CD4-positive, alpha-beta T cell treated with Interleukin-12 subunit alpha and Interleukin-12 subunit beta, for 1 hour (primary cell): ENCODE data around the gene SFMBT2.

ENCODE experiments used
- DNase-seq: peaks from one replicate; pipeline ENCODE4 v3.0.0-alpha.2; 2020

SFMBT2 gene

DNA sequence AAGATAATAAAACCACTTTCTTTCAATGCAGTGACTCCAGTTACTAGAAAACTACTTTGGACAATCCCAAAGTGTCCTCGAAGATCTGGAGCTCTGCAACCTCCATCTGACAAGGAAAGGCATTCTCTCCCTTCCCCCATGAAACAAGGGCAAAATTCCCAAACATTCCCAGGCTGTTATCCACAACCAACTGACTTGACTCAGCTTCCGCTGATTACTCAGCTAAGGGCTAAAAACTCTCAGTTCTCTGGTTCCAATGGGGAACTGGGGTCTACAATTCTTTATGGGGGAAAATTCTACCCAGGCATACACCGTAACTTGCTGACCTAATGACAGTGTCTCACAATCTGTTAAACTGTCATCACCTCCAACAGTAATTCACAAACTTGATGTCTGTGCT lies 48.4 kb downstream of the SFMBT2 start:
- no peak for DNase-seq

- no peak for DNase-seq
Observed at GRCh38 chr10:7361316-7361715, 49.5 kb downstream of the SFMBT2 start.

GRCh38 chr10:7359954-7360353 lies 50.9 kb downstream of the SFMBT2 start:
- no peak for DNase-seq

DNA sequence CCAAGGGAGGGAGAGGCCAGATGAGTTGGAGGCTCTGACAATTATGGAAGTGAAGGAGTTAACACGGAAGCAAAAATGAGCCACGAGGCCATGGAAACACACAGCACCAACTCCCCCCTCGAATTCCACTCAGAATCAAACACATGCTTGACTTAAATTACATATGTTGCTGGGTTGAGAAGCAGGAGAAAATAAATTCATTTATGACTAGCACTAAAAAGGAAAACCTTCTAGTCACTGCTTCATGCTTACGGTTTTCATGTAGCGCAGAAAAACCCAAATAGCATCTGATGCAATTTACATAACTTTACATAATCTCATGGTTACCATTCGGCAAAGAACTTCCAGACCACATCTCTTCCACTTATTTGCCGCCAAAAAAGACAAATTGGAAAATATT lies 51.5 kb downstream of the SFMBT2 start:
- DNase-seq: no peak

GRCh38 chr10:7357193-7357592 lies 53.6 kb downstream of the SFMBT2 start:
- no peak for DNase-seq

DNA sequence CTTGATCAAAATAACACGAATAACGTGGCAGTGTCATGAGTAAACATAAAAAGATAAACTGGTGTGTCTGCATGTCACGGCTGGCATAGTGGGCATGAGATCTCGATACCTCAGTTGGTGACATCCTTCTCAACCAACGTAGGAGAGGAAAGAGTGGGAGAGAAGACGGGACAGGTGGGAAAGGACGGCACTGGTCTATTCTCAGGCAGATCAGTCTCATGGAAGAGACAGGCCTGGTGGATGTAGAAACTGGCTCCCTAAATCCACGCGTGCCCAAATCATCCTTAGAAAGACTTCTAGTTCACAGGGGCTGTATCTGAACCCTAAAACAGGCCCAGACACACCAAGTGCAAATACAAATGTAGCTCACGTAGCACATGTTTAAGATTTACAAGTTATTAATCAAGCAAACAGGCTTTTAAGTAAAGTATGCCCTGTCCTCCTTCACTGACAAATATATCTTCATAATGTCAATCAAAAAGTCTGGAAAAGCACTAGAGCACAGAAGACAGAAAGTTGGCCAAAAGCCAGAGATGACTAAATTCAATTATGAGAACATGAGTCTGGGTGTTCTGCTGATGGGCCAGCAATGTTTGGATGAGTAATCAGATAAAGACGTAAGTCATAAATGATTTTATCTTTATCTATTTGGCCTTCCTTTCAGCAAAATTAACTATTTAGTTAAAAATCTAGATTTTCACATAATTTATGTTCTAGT lies 56.3 kb downstream of the SFMBT2 start:
- DNase-seq: no peak

DNA sequence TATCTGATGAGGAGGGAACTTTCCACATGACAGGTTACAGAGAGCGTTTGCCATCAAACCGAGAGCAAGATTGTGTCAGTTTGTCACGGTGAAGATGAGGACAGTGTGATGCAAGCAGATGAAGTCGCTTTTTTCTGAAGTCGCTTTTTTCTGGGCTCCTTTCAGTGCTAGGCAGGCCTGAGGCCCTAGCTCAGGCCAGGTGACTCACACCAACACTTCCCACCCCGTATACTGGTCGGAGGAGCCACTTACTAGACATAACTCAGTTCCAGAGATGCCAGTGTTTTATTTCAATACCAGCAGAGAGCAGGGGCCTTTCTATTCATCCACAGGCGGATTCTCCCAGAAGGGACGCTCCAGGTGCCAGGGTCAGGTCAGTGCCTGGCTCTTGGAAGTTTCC lies 58.9 kb downstream of the SFMBT2 start:
- no peak for DNase-seq

DNA sequence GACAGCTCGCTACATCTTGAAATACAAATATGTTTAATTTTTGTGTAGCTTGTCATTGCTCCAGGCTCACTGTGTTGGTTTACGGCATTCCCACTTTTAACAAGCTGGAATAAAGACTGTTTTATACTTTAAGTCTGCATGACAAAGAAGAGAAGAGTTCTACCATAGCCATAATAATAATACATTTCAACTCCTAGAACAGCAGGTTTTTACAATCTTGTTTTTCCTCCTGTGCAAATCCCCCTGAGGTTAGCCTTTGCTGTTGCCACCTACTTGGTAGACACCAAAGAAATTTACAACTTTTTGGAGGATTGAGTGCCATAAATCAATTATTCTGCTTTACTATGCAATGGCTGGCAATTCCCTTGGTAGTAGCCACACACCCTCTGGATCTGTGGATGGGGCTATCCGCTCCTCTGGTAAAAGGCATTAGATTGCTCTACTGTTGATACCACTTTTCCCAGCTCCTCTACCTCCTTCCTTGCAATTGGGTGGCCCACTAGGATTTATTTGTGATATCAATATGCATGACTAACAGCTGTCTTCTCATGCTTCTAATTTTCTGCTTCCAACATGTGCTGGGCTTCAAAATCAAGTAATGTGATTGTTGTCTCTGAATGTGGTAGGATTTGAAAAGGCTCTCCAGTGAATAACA lies 60.2 kb downstream of the SFMBT2 start:
- DNase-seq: no peak

- DNase-seq: no peak
Observed at GRCh38 chr10:7345717-7346116, 65.1 kb downstream of the SFMBT2 start.

DNA sequence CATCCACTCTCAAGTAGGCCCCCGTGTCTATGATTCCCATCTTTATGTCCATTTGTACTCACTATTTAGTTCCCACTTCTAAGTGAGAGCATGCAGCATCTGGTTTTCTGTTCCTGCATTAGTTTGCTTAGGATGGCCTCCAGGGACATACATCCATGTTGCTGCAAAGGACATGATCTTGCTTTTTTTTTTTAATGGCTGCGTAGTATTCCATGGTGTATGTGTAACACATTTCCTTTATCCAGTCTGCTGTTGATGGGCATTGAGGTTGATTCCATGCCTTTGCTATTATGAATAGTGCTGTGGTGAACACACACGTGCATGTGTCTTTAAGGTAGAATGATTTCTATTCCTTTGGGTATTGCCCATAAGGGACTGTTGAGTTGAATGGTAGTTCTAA lies 67.8 kb downstream of the SFMBT2 start:
- DNase-seq: no peak

DNA sequence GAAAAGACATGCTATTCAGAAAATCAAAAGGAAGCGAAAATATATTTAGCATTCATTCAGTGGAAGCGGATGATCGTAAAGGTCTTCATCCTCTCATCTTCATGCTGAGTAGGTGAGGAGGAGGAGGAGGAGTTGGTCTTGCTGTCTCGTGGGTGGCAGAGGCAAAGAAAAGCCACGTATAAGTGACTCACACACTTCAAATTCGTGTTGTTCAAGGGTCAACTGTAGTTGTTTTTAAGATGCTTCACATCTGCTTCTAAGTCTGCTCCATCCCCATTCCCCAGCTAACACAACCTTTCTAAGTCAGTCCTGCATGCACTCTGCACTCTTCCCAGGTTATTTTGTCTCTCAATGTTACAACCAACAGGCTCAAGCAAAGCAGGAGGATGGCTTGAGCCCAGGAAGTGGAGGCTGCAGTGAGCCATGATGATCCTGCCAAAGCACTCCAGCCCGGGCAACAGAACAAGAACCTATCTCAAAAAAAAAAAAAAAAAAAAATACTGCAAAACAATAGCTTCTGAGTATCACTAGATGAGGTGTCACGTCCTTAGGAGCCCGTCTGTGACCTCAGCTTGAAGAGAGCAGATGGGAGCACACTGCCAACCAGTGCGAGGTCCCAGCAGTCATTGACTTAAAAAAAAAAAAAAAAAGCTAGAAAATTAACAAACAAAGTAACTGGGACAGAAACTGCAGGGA lies 70.5 kb downstream of the SFMBT2 start:
- no peak for DNase-seq

GRCh38 chr10:7339510-7339909 lies 71.3 kb downstream of the SFMBT2 start:
- DNase-seq: no peak

GRCh38 chr10:7338469-7338868 lies 72.4 kb downstream of the SFMBT2 start:
- no peak for DNase-seq

DNA sequence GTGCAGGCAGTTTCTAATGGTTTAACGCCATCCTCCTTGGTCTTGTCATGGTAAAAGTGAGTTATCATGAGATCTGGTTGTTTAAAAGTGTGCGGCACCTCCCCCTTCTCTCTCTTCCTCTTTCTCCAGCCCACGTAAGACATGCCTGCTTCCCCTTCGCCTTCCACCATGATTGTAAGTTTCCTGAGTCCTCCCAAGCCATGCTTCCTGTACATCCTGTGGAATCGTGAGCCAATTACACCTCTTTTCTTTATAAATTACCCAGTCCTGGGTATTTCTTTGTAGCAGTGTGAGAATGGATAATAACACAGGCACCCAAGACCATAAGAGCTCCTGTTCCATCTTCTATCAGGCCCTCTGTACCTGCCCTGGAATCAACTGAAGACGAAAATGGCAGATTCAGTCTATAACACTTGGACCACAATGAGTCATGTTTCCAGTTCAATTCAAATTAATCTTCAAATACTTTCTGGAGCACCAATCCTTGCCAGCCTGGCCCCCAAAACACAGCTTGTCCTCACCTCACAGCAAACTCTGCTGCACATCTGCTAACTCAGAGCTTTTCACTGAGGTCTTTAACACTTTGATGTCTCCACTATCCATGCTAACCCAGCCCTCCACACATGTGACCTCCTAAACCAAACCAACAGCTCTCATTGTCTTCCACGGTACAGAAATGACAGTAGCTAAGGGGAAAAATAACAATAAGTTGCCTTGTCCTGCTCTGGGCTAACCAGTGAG lies 73.2 kb downstream of the SFMBT2 start:
- DNase-seq: no peak

DNA sequence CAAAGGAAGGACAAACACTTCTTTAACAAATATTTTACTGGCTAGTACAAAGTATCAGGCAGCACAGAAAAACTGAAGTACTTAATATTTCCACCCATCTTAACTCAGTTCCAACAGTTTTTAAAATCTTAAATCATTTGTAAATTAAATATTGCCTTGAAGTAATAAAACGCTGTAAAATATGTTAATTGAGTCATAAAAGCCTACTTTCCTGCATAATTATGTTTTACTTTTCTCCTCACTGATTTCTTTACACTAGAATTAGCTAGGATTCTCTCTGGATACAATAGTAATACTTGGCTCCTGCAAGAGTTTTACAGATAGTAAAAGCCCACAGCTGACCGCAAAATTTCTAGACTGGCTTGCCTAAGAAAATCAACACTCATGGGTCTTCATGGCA lies 74.9 kb downstream of the SFMBT2 start:
- DNase-seq: no peak

- DNase-seq: no peak
Observed at GRCh38 chr10:7334642-7334964, 76.2 kb downstream of the SFMBT2 start.

DNA sequence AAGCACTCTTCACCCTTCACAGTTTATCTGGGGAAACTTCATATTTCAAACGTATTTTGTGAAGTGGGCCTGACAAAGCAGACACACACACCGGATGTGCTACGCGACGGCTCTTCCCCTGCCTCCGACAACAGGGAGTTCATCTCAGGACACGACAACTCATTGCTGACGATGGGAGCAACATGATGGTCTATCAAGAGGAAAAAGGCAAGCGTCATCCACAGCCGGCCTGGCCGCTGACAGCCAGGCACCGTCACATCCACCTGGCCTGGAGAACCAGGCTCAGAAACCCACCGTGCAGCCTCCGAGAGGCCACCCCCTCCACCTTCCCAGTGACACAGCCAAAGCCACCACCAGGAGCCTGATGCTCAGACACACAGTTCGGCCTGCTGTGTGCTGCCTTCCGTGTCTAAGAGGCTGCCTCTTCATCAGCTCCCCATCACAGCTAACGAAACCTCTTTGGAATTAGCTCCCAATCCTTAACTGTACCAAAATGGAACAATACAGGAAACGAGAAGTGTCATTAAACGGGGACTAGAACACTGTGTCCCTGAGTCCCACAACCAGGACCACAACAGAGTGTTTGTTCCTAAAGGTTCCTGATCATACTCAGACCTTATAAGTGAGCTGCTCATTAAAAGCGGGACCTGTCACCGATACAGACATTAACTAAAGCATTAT lies 76.7 kb downstream of the SFMBT2 start:
- DNase-seq: no peak

DNA sequence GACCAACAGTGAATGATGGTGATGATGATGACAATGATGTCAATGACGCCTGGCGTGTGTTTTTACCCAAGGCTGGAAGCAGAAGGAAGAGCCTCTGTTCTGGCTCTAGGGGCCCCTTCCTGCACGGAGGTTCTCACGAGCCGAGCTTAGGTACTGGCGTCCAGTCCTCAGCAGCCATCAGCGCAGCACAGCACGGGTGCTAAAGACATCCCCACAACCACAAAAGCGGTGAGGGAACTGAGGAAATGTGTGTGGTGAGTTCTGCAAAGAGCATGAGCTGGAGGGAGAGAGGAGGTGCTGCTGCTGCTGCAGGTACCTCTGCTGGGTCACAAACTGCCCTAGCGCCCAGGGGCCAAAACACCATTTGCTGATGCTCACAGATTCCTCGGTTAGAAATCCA lies 81.6 kb downstream of the SFMBT2 start:
- DNase-seq: no peak

GRCh38 chr10:7327885-7328284 lies 82.9 kb downstream of the SFMBT2 start:
- DNase-seq: no peak

- no peak for DNase-seq
Observed at GRCh38 chr10:7322623-7323022, 88.2 kb downstream of the SFMBT2 start.

DNA sequence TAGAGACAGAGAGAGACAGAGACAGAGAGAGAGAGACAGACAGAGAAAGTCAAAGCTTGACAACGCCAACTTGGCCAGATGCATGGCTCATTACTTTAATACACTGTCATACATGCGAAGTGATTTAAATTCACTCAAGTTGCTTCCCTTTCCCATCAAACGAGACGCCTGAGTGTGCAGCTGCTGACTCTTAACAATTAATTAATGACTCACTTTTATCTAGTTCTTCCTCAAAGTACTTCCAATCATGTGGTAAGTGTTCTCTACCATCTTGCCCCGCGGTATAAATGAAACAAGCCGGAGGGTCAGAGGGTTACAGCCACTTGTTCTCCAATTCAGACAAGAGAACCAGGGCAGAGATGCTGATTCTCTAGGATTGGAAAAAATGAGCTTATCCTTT lies 90.8 kb downstream of the SFMBT2 start:
- DNase-seq: no peak

- no peak for DNase-seq
Observed at GRCh38 chr10:7319632-7320031, 91.2 kb downstream of the SFMBT2 start.

DNA sequence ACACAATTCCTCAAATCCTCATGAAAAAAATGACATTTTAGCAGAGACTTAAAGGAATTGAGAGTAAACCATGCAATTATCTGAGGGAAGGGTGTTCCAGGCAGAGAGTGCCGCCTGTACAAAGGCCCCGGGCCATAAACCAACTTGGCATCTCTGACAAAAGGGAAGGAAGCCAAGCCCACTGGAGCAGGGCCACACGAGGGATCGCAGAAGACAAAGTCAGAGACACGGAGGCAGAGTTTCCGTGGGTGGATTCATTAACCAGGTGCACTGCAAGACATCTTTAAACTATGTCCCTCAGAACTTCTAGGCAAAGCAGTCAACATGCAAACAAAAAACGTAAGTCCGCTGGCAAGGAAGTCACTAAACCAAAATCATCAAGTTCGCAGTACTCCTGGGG lies 92.0 kb downstream of the SFMBT2 start:
- DNase-seq: no peak
